ENCODE data around the gene CNOT11.
A peak's percentile ranks its signal among the peaks of the same experiment; 100 is the strongest.
"Not testable (repeated sequence)": the region's sequence is repeated elsewhere in the genome, so short reads cannot be mapped to it uniquely, and the experiment has no call there.

CNOT11 gene

GRCh38 chr2:101249826-101250225, 2.9 kb upstream of the CNOT11 start:
- Histone ChIP-seq H3K9me3 (ENCODE audit: insufficient read depth, low read length) (no peaks in the 10 kb centered on the region), H2AFZ (ENCODE audit: low read depth, low read length) (no peak overlapping the region), H3K36me3 (replicated peaks; ENCODE audit: low read depth, low read length) (peaks cover 8% of the 10 kb centered on the region), H3K27me3 (ENCODE audit: low read depth, low read length) (no peaks in the 10 kb centered on the region), H3K4me1 (ENCODE audit: low read length) (peaks cover 18% of the 10 kb centered on the region), H3K27ac (ENCODE audit: low read length) (no peak overlapping the region), H3K4me3 (ENCODE audit: low read length) (no peak overlapping the region), H3K9ac (ENCODE audit: low read length) (no peak overlapping the region), H3K4me2 (ENCODE audit: low read length) (no peak overlapping the region), H4K20me1 (ENCODE audit: insufficient read depth, low read length) (peaks cover 13% of the 10 kb centered on the region), H3K79me2 (ENCODE audit: low read length) (peaks cover 21% of the 10 kb centered on the region)
- TF ChIP-seq, protein P1, sequence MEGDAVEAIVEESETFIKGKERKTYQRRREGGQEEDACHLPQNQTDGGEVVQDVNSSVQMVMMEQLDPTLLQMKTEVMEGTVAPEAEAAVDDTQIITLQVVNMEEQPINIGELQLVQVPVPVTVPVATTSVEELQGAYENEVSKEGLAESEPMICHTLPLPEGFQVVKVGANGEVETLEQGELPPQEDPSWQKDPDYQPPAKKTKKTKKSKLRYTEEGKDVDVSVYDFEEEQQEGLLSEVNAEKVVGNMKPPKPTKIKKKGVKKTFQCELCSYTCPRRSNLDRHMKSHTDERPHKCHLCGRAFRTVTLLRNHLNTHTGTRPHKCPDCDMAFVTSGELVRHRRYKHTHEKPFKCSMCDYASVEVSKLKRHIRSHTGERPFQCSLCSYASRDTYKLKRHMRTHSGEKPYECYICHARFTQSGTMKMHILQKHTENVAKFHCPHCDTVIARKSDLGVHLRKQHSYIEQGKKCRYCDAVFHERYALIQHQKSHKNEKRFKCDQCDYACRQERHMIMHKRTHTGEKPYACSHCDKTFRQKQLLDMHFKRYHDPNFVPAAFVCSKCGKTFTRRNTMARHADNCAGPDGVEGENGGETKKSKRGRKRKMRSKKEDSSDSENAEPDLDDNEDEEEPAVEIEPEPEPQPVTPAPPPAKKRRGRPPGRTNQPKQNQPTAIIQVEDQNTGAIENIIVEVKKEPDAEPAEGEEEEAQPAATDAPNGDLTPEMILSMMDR (IDR thresholded peaks at IDR 0.05; ENCODE audit: low read depth, low read length), result no peak

DNA sequence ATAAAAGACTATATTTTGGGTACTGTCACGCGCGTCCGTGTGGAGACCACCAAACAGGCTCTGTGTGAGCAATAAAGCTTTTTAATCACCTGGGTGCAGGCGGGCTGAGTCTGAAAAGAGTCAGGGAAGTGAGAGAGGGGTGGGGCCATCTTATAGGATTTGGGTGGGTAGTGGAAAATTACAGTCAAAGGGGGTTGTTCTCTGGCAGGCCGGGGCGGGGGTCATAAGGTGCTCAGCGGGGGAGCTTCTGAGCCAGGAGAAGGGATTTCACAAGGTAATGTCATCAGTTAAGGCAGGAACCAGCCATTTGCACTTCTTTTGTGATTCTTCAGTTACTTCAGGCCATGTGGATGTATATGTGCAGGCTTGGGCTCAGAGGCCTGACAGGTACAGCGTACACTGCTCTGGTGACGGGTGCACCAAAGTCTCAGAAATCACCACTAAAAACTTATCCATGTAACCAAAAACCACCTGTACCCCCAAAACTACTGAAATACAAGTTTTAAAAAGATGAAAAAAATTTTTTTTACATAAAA, 1.4 kb upstream of the CNOT11 start:
- not testable (repeated sequence) for H3K9me3 ChIP-seq (ENCODE audit: insufficient read depth, low read length); H2AFZ ChIP-seq (ENCODE audit: low read depth, low read length); H3K27ac ChIP-seq (ENCODE audit: low read length); H3K27me3 ChIP-seq (ENCODE audit: low read depth, low read length); H3K36me3 ChIP-seq (replicated peaks; ENCODE audit: low read depth, low read length)
- peaks cover 35% of the 10 kb centered on the region for H3K79me2 ChIP-seq (ENCODE audit: low read length)
- H3K4me1 ChIP-seq (ENCODE audit: low read length), result peaks cover 18% of the 10 kb centered on the region
- H3K4me2 ChIP-seq (ENCODE audit: low read length), result peak overlapping the region; percentile 87
- H3K4me3 ChIP-seq (ENCODE audit: low read length), result peak overlapping the region; percentile 77
- peaks cover 21% of the 10 kb centered on the region for H4K20me1 ChIP-seq (ENCODE audit: insufficient read depth, low read length)
- H3K9ac ChIP-seq (ENCODE audit: low read length), result peak overlapping the region; percentile 64; the same call in 1 of the 2 replicates

GRCh38 chr2:101251844-101252407, 760 bp upstream of the CNOT11 start:
- H2AFZ ChIP-seq (ENCODE audit: low read depth, low read length), result peak overlapping the region; percentile 78; the same call in 1 of the 2 replicates
- peaks cover 9% of the 10 kb centered on the region for H3K36me3 ChIP-seq (replicated peaks; ENCODE audit: low read depth, low read length)
- H3K27ac ChIP-seq (ENCODE audit: low read length), result peak overlapping the region; percentile 65
- H3K9me3 ChIP-seq (ENCODE audit: insufficient read depth, low read length), result no peaks in the 10 kb centered on the region
- peak overlapping the region; percentile 87 for H3K4me2 ChIP-seq (ENCODE audit: low read length)
- H3K27me3 ChIP-seq (ENCODE audit: low read depth, low read length), result no peaks in the 10 kb centered on the region
- peaks cover 39% of the 10 kb centered on the region for H3K79me2 ChIP-seq (ENCODE audit: low read length)
- H3K9ac ChIP-seq (ENCODE audit: low read length), result peak overlapping the region; percentile 64
- TF ChIP-seq EZH2phosphoT487 (IDR thresholded peaks at IDR 0.05; ENCODE audit: low read depth), result no peak
- TF ChIP-seq, protein P1 (IDR thresholded peaks at IDR 0.05; ENCODE audit: low read depth, low read length), result peak; percentile 33
- peaks cover 18% of the 10 kb centered on the region for H3K4me1 ChIP-seq (ENCODE audit: low read length)
- H4K20me1 ChIP-seq (ENCODE audit: insufficient read depth, low read length), result peaks cover 23% of the 10 kb centered on the region
- peak overlapping the region; percentile 77 for H3K4me3 ChIP-seq (ENCODE audit: low read length)

- Histone ChIP-seq H3K79me2 (ENCODE audit: low read length) (peaks cover 42% of the 10 kb centered on the region), H3K36me3 (replicated peaks; ENCODE audit: low read depth, low read length) (peaks cover 15% of the 10 kb centered on the region), H3K27ac (ENCODE audit: low read length) (peak overlapping the region; percentile 70), H3K4me1 (ENCODE audit: low read length) (peaks cover 18% of the 10 kb centered on the region), H3K4me3 (ENCODE audit: low read length) (peak overlapping the region; percentile 93), H2AFZ (ENCODE audit: low read depth, low read length) (peak overlapping the region; percentile 54; the same call in 1 of the 2 replicates), H4K20me1 (ENCODE audit: insufficient read depth, low read length) (peaks cover 30% of the 10 kb centered on the region), H3K4me2 (ENCODE audit: low read length) (peak overlapping the region; percentile 95), H3K9me3 (ENCODE audit: insufficient read depth, low read length) (no peaks in the 10 kb centered on the region), H3K9ac (ENCODE audit: low read length) (peak overlapping the region; percentile 93), H3K27me3 (ENCODE audit: low read depth, low read length) (no peaks in the 10 kb centered on the region)
- no peak for TF ChIP-seq EZH2phosphoT487 (IDR thresholded peaks at IDR 0.05; ENCODE audit: low read depth)
- TF ChIP-seq, protein P1 (IDR thresholded peaks at IDR 0.05; ENCODE audit: low read depth, low read length), result no peak
These were observed 472 bp downstream of the CNOT11 start for GRCh38 chr2:101253013-101253702.
